ELF-1 (cell line): Measurements from ENCODE around the gene SCFD1.

Experiments
- DNase-seq: peaks from one replicate; pipeline ENCODE4 v3.0.0-alpha.2; 2016; ENCODE audit warnings: low read depth, low spot score

The SCFD1 gene

GRCh38 chr14:30754778-30755177 is 132.7 kb downstream of the SCFD1 start:
- no peak for DNase-seq

DNA sequence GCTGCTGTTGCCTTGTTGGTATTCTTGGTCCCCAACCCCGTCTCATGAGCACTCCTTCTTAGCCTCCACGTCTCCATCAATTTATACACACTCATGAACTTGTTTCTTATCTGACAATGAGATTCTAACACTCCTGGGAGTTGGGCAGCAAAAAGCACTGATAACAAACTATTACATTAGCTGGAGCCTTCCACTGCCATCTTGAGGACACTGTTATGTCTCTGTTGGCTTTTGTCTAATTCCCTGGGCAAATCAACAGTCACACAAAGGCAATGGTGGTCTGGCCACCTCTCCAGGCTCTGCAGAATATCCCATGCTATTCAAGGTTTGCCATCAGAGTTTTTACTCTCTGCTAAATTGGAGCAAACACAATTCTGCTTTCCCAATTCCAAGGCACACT is 134.5 kb downstream of the SCFD1 start:
- no peak for DNase-seq

GRCh38 chr14:30757082-30757481 is 135.0 kb downstream of the SCFD1 start:
- DNase-seq = no peak

GRCh38 chr14:30759172-30760125 is 137.3 kb downstream of the SCFD1 start:
- no peak for DNase-seq

GRCh38 chr14:30763891-30764290 is 141.8 kb downstream of the SCFD1 start:
- DNase-seq = no peak

GRCh38 chr14:30767624-30768023 is 145.5 kb downstream of the SCFD1 start:
- no peak for DNase-seq

DNA sequence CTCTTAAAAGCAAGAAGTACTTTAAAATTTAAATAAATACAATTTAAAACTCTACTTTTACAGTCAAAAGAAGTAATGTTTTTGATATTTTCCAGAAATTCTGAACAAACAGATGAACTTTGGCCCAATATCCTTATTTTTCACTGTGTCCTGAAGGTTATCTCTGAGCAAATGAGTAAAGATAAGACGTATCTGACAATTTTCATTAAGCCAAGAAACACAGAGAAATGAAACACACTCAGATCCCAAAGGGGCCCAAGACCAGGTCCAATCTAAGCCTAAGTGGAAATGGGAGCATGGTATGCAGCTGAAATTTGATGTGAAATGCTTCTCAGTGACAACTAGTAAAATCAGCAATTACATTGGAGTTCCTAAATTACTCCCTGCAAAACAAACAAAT is 146.7 kb downstream of the SCFD1 start:
- no peak for DNase-seq

DNA sequence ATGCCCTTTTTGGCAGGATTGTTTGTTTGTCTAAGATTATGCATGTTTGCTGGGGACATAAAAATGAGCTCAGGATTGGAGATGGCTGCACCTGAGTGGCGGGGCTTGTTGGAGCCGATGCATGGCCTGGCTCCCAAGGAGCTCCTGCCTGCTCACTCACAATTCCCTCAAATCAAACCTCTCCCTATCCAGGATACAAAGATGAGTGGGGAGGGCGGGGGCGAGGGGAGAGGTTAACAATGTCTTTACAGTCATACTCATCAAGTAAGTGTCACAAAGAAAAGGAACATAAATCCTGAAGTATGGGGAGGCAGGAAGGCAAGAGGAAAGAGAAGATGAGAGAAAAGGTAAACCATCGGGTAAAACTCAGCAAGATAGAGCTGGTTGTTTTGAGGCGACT is 148.3 kb downstream of the SCFD1 start:
- no peak for DNase-seq

GRCh38 chr14:30771595-30771994 is 149.5 kb downstream of the SCFD1 start:
- DNase-seq = no peak

- DNase-seq = no peak
These were observed 157.1 kb downstream of the SCFD1 start for GRCh38 chr14:30779210-30779609.
